Epithelial cell of proximal tubule (primary cell): Measurements from ENCODE around the gene AGBL4. TPM values are rescaled to one million over a fixed set of nuclear protein-coding genes. Genes with fewer than 3 reads are reported as not detected.

Experiments used
- DNase-seq: peaks from one replicate; pipeline ENCODE4 v3.0.0-alpha.2; 2011; ENCODE audit warnings: low read depth
- H3K4me3 ChIP-seq: 2 replicates; pipeline ENCODE4 v1.5.1; 2011; ENCODE audit warnings: low read depth, mild to moderate bottlenecking, low read length
- CTCF ChIP-seq: conservative IDR thresholded peaks from 2 replicates; pipeline ENCODE4 v1.5.1; 2012; ENCODE audit warnings: low read depth, mild to moderate bottlenecking, low read length
- total RNA-seq: library from RNA; depleted of rRNA; stranded (reverse); fragments of >200 nt; gene quantifications from 2 replicates; pipeline ENCODE4 v1.2.3, GENCODE V29; 2015

Gene AGBL4
- total RNA-seq, 1 donor from 2014 or later, result not detected

DNA sequence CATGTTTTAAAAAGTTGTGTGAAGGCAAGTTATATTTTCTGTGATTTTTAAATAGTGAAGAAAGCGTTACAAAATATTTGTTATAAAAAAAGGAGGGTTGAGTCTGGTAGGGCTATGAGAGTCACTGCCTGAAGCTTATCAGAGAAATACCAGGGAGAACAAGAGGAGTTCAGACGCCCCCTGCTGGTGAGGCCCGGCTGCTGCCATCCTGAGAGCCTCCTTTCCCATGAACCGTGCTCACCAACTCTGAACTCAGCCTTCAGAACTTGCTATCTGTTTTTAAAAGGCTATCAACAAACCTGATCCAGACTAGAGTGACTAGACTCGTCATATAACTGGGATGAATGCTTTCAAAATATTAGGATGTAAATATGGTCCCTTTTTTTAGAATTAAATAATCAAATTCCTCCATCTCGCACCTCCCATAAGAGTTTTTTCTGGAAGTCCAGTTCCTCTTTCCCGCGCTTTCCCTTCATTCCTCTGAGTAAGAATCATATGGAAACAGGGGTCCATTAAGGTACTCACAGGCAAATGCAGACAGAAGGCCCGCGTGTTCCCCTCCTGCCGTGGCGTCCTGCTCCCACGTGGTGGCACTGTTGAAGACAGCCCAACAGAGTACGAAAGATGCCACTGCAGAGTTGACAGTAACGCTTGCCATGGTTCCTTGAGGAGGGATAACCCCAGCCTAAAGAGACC is 1525.5 kb downstream of the AGBL4 start:
- no peak for DNase-seq

DNA sequence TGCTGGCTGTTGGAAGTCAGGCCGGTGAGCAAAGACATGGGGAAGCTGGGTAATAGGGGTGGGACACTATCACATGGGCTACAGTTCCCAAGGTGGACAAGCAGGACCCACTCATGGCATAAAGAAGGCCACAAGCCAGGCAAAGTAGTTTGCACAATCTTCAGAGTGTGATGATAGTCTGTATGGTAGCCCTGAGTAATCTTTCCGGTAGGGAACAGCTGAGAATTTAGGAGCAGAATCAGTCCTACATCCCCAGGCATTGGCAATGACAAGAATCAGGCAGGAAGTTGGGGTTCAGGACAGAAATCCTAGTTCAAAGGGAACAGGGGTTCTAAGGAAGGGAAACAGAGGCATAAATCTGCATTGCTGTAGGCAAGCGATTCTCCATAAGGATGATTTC is 1527.8 kb downstream of the AGBL4 start:
- H3K4me3 ChIP-seq, result no peak overlapping the region
- no peak for DNase-seq
- no peak for TF ChIP-seq CTCF

More for the DNA sequence above, 1525.5 kb downstream of the AGBL4 start:
- H3K4me3 ChIP-seq, result no peak overlapping the region
- peak; percentile 99 for TF ChIP-seq CTCF

- TF ChIP-seq CTCF, result no peak
- no peak for DNase-seq
- H3K4me3 ChIP-seq, result no peak overlapping the region
These were observed 1528.6 kb downstream of the AGBL4 start for GRCh38 chr1:48495166-48495565.

DNA sequence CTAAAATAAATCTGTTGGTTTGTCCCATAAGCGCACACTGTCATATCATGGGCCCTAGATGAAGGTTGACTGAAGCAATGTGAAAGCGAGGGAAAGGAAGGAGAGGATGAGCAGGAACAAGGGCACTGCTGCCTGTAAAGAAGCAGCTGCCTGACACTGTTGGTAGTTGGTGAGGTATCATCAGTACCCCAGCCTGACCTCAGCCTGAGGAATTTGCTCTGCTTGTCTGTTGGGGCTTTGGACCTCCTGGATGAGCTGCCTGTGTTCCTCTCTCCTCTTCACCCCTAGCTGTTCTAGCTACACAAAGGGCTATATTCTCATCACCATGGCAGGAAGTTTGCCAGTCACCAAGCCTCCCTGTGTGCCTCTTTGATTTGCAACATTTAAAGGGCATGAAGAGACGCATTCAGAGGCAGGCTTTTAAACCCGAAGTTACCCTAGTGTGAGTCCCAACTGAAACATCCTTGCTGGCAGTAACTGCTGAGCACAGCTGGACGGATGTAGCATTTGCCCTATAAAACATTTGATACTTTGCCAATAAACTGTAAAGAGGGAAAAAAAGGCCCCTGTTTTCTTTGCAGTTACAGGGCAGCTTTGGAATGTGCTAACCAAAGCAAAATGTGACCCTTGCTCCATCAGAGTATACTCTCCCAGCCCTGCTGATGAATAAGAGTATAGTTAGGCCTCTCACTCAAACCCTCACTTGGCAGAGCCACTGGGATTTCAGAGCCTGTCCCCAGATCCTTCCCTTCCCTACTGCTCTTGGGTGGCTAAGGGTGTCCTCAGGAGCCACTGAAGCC is 1529.6 kb downstream of the AGBL4 start:
- TF ChIP-seq CTCF, result no peak
- H3K4me3 ChIP-seq, result no peak overlapping the region
- peak; percentile 52 for DNase-seq

- DNase-seq, result no peak
- TF ChIP-seq CTCF, result no peak
- H3K4me3 ChIP-seq, result no peak overlapping the region
These were observed 1530.7 kb downstream of the AGBL4 start for GRCh38 chr1:48493041-48493440.

GRCh38 chr1:48492392-48492791 is 1531.4 kb downstream of the AGBL4 start:
- no peak overlapping the region for H3K4me3 ChIP-seq
- DNase-seq, result no peak
- no peak for TF ChIP-seq CTCF
